HL-60 (cell line): ENCODE results near the gene CDCA4.

Experiments
- DNase-seq, 2 experiments: peaks; one replicate each; pipeline ENCODE4 v3.0.0-alpha.2; 2010 to 2020; ENCODE audit warnings: low read depth in 1 of 2, low spot score in 1 of 2
- H3K27ac ChIP-seq: fragments of 250-450 bp; sonication (Bioruptor Pico); replicated peaks from 2 replicates; pipeline ENCODE4 v1.5.1; 2020; ENCODE audit warnings: mild to moderate bottlenecking, moderate library complexity
- H3K27me3 ChIP-seq: fragments of 250-450 bp; sonication (Bioruptor Pico); 2 replicates; pipeline ENCODE4 v1.5.1; 2021; ENCODE audit warnings: mild to moderate bottlenecking, moderate library complexity; ENCODE audit not compliant: insufficient read depth, poor library complexity, severe bottlenecking
- H3K4me3 ChIP-seq: replicated peaks from 2 replicates; pipeline ENCODE4 v1.5.1; 2011; ENCODE audit warnings: mild to moderate bottlenecking, control low read depth, low read length; ENCODE audit not compliant: insufficient read depth
- CTCF ChIP-seq: IDR thresholded peaks from one replicate; pipeline ENCODE4 v1.5.1; 2011; ENCODE audit warnings: low read length, control low read depth, inconsistent platforms; ENCODE audit not compliant: insufficient read depth
- GABPA ChIP-seq: IDR thresholded peaks from 2 replicates; pipeline ENCODE4 v1.6.1; 2012; ENCODE audit warnings: low read depth
- POLR2AphosphoS5 ChIP-seq: IDR thresholded peaks from 2 replicates; pipeline ENCODE4 v1.6.1; 2012; ENCODE audit warnings: low read depth
- REST ChIP-seq: IDR thresholded peaks from 2 replicates; pipeline ENCODE4 v1.6.1; 2012; ENCODE audit warnings: low read depth; ENCODE audit not compliant: insufficient replicate concordance
- SPI1 ChIP-seq: IDR thresholded peaks from 2 replicates; pipeline ENCODE4 v1.6.1; 2012; ENCODE audit warnings: low read depth, mild to moderate bottlenecking, borderline replicate concordance

CDCA4 gene

GRCh38 chr14:105059035-105059924 is 38.4 kb upstream of the CDCA4 start:
- Histone ChIP-seq H3K4me3 (no peak overlapping the region), H3K27me3 (no peaks in the 10 kb centered on the region), H3K27ac (peak overlapping the region; percentile 88)
- TF ChIP-seq SPI1 (peak; percentile 48; the same call in 1 of the 2 replicates), GABPA (no peak)
- no peak for DNase-seq

- peak overlapping the region; percentile 88 for H3K27ac ChIP-seq
- H3K4me3 ChIP-seq: no peak overlapping the region
- no peak for TF ChIP-seq REST
- no peak for TF ChIP-seq POLR2AphosphoS5
- no peak for TF ChIP-seq CTCF
- no peak for TF ChIP-seq GABPA
- TF ChIP-seq SPI1: no peak
- peak in 1 of 2 experiments; percentile 62 for DNase-seq
- no peaks in the 10 kb centered on the region for H3K27me3 ChIP-seq
Observed at GRCh38 chr14:105058521-105059034, 37.7 kb upstream of the CDCA4 start.

GRCh38 chr14:105056303-105056831 is 35.5 kb upstream of the CDCA4 start:
- TF ChIP-seq POLR2AphosphoS5 (no peak), SPI1 (no peak), CTCF (no peak), REST (no peak), GABPA (no peak)
- no peak for DNase-seq
- no peak overlapping the region for H3K4me3 ChIP-seq
- no peaks in the 10 kb centered on the region for H3K27me3 ChIP-seq
- H3K27ac ChIP-seq: no peak overlapping the region

- TF ChIP-seq SPI1 (no peak), GABPA (no peak), CTCF (no peak), REST (no peak), POLR2AphosphoS5 (no peak)
- Histone ChIP-seq H3K4me3 (no peak overlapping the region), H3K27ac (no peak overlapping the region), H3K27me3 (no peaks in the 10 kb centered on the region)
- DNase-seq: no peak
Observed at GRCh38 chr14:105055736-105056302, 34.9 kb upstream of the CDCA4 start.
